K562 (cell line): ENCODE measurements around the gene SLC4A11. TPM values are rescaled to one million over a fixed set of nuclear protein-coding genes. Genes with fewer than 3 reads are reported as not detected.

ENCODE experiments used
- ATAC-seq: fragments of 200-7000 bp; cut with Tn5 transposase; 3 replicates; pipeline ENCODE4 v1.9.1; 2020; ENCODE audit warnings: moderate library complexity
- BruUV-seq: library from RNA; stranded (reverse); fragments of 400-500 nt; replicated peaks from 2 replicates; lab custom pipeline; 2021; lab: Mats Ljungman, UMichigan
- CTCF ChIA-PET: fragments of 300-600 bp; formaldehyde crosslinking; extraction: SDS; loops from one replicate; lab custom pipeline; 2021; ENCODE audit warnings: low intra/inter-chr PET ratio; lab: Yijun Ruan, JAX
- POLR2A ChIA-PET: fragments of 300-600, 350-650 bp; sonication (Branson Sonifier 250); formaldehyde crosslinking; extraction: SDS; loops from one replicate; lab custom pipeline; 2021; ENCODE audit warnings: antibody characterized with exemption, inconsistent platforms; lab: Yijun Ruan, JAX
- DNase-seq, 4 experiments: peaks; one replicate each; pipeline versions ENCODE4 v3.0.0 to v3.0.0-alpha.2; 2011 to 2018; ENCODE audit warnings: low spot score in 3 of 4, mixed read lengths in 3 of 4; ENCODE audit errors: extremely low read depth in 1 of 4
- FAIRE-seq: peaks from 2 replicates; lab custom pipeline; 2011; peaks lifted over from hg19 to GRCh38; lab: Jason Lieb, UNC
- H2AFZ ChIP-seq: 2 replicates; pipeline ENCODE4 v1.6.0; 2011; ENCODE audit warnings: low read depth, low read length, control low read depth, inconsistent platforms
- H3K27ac ChIP-seq: fragments of 200-600 bp; 3 replicates; pipeline ENCODE4 v1.8.0; 2011; ENCODE audit warnings: low read depth, mild to moderate bottlenecking, control low read depth, inconsistent platforms, low read length, moderate library complexity, mixed read lengths; ENCODE audit errors: extremely low read depth
- H3K27me3 ChIP-seq, 2 experiments: fragments of 300-600 bp in 1 of 2; 2 replicates in 1 of 2; 3 replicates in 1 of 2; pipeline versions ENCODE4 v1.6.0 to v1.8.0; 2011; ENCODE audit warnings: inconsistent platforms in 2 of 2, low read length in 2 of 2, mild to moderate bottlenecking in 1 of 2, mixed read lengths in 1 of 2, moderate library complexity in 1 of 2; ENCODE audit not compliant: control insufficient read depth in 2 of 2, insufficient read depth in 2 of 2
- H3K36me3 ChIP-seq: fragments of 300-600 bp; 3 replicates; pipeline ENCODE4 v1.8.0; 2011; ENCODE audit warnings: mild to moderate bottlenecking, low read length, inconsistent platforms; ENCODE audit not compliant: control insufficient read depth, insufficient read depth
- H3K4me1 ChIP-seq, 2 experiments: fragments of 200-600 bp in 1 of 2; replicated peaks in 1 of 2; 2 replicates in 1 of 2; 3 replicates in 1 of 2; pipeline versions ENCODE4 v1.5.1 to v1.8.0; 2011; ENCODE audit warnings: inconsistent platforms in 2 of 2, low read length in 2 of 2, mild to moderate bottlenecking in 1 of 2, mixed read lengths in 1 of 2, moderate library complexity in 1 of 2; ENCODE audit not compliant: control insufficient read depth in 2 of 2, insufficient read depth in 2 of 2
- H3K4me2 ChIP-seq: 2 replicates; pipeline ENCODE4 v1.6.1; 2011; ENCODE audit warnings: low read length, control low read depth, inconsistent platforms, mixed read lengths; ENCODE audit not compliant: insufficient read depth
- H3K4me3 ChIP-seq: fragments of 200-600 bp; sonication (generic), shearing (Covaris generic); 2 replicates; pipeline ENCODE4 v1.5.1; 2016; ENCODE audit warnings: control low read depth, inconsistent platforms
- H3K79me2 ChIP-seq: fragments of 200-600 bp; 3 replicates; pipeline ENCODE4 v1.8.0; 2011; ENCODE audit warnings: low read length, inconsistent platforms; ENCODE audit not compliant: control insufficient read depth, insufficient read depth
- H3K9ac ChIP-seq, 2 experiments: 2 replicates each; pipeline versions ENCODE4 v1.6.0 to v1.6.1; 2011; ENCODE audit warnings: low read depth in 2 of 2, low read length in 2 of 2, control low read depth in 1 of 2, inconsistent platforms in 1 of 2, mild to moderate bottlenecking in 1 of 2, mixed read lengths in 1 of 2; ENCODE audit not compliant: insufficient read depth in 1 of 2
- H3K9me1 ChIP-seq: one replicate; pipeline ENCODE4 v1.6.0; 2011; ENCODE audit warnings: inconsistent platforms, mild to moderate bottlenecking, low read length, moderate library complexity; ENCODE audit not compliant: control insufficient read depth, insufficient read depth
- H3K9me3 ChIP-seq: replicated peaks from 2 replicates; pipeline ENCODE4 v1.5.1; 2011; ENCODE audit warnings: low read depth, low read length, inconsistent platforms; ENCODE audit not compliant: control insufficient read depth, insufficient read depth
- H4K20me1 ChIP-seq: replicated peaks from 2 replicates; pipeline ENCODE4 v1.6.1; 2011; ENCODE audit warnings: low read length, inconsistent platforms, mixed read lengths; ENCODE audit not compliant: control insufficient read depth, insufficient read depth
- CAMTA2 ChIP-seq: fragments of 250-450 bp; sonication (Bioruptor Pico); conservative IDR thresholded peaks from 2 replicates; pipeline ENCODE4 v1.5.1; 2022
- GABPA ChIP-seq: fragments of 200-800 bp; sonication (Bioruptor generic); conservative IDR thresholded peaks from 2 replicates; pipeline ENCODE4 v1.6.1; 2016; ENCODE audit warnings: low read depth, missing genetic modification characterization, missing compliant biosample characterization
- GATAD2A ChIP-seq: fragments of 450-650 bp; IDR thresholded peaks from 2 replicates; pipeline ENCODE4 v1.6.1; 2017
- NKRF ChIP-seq: fragments of 450-650 bp; IDR thresholded peaks from 2 replicates; pipeline ENCODE4 v1.6.1; 2016; ENCODE audit warnings: borderline replicate concordance
- NR0B1 ChIP-seq: fragments of 450-650 bp; IDR thresholded peaks from one replicate; pipeline ENCODE4 v1.6.1; 2018; ENCODE audit warnings: mild to moderate bottlenecking, moderate library complexity; ENCODE audit not compliant: partially characterized antibody
- POLR2B ChIP-seq: fragments of 450-650 bp; IDR thresholded peaks from 2 replicates; pipeline ENCODE4 v1.6.1; 2018; ENCODE audit warnings: low read depth; ENCODE audit not compliant: partially characterized antibody
- PRMT5 ChIP-seq: sonication (generic); formaldehyde crosslinking; IDR thresholded peaks from 2 replicates; pipeline ENCODE4 v1.5.0; 2020; ENCODE audit warnings: missing genetic modification reagents
- RAD21 ChIP-seq, 2 experiments: fragments of 250-450 bp in 1 of 2; fragments of 450-650 bp in 1 of 2; sonication (Bioruptor Pico) in 1 of 2; formaldehyde crosslinking in 1 of 2; IDR thresholded peaks in 1 of 2; conservative IDR thresholded peaks in 1 of 2; 2 replicates each; pipeline versions ENCODE4 v1.4.0 to v1.8.0; 2020 to 2022; ENCODE audit warnings: mild to moderate bottlenecking in 2 of 2, moderate library complexity in 1 of 2
- RBM25 ChIP-seq: fragments of 200-400 bp; formaldehyde crosslinking; IDR thresholded peaks from 2 replicates; pipeline ENCODE4 v1.6.1; 2018; ENCODE audit warnings: low read length, low read depth, moderate library complexity; ENCODE audit not compliant: severe bottlenecking
- SMARCA5 ChIP-seq: fragments of 450-650 bp; IDR thresholded peaks from 2 replicates; pipeline ENCODE4 v1.6.1; 2016
- SMC3 ChIP-seq: conservative IDR thresholded peaks from 2 replicates; pipeline ENCODE4 v1.6.1; 2011; ENCODE audit warnings: low read depth, low read length, improper control_type of control experiment; ENCODE audit not compliant: insufficient read depth
- SNIP1 ChIP-seq: fragments of 450-650 bp; IDR thresholded peaks from 2 replicates; pipeline ENCODE4 v1.7.1; 2017; ENCODE audit warnings: low read depth, mild to moderate bottlenecking
- STAG1 ChIP-seq: sonication (generic); formaldehyde crosslinking; IDR thresholded peaks from 2 replicates; pipeline ENCODE4 v1.5.0; 2020; ENCODE audit warnings: missing genetic modification reagents, borderline replicate concordance
- WHSC1 ChIP-seq: IDR thresholded peaks from one replicate; pipeline ENCODE4 v1.6.1; 2012; ENCODE audit warnings: low read length, control low read depth, inconsistent platforms
- YY1 ChIP-seq, 3 experiments: IDR thresholded peaks; 2 replicates each; pipeline ENCODE4 v1.6.1; 2011; ENCODE audit warnings: low read length in 2 of 3, mild to moderate bottlenecking in 2 of 3, moderate library complexity in 2 of 3, borderline replicate concordance in 1 of 3, control low read depth in 1 of 3, low read depth in 1 of 3; ENCODE audit not compliant: insufficient read depth in 3 of 3, insufficient replicate concordance in 2 of 3, control insufficient read depth in 1 of 3, insufficient read length in 1 of 3; ENCODE audit errors: extremely low read depth in 1 of 3
- ZFPM2 ChIP-seq: fragments of 250-450 bp; sonication (Bioruptor Pico); IDR thresholded peaks from 2 replicates; pipeline ENCODE4 v1.5.1; 2022; ENCODE audit warnings: mild to moderate bottlenecking
- ZNF764 ChIP-seq: fragments of 250-450 bp; sonication (Bioruptor Pico); IDR thresholded peaks from 2 replicates; pipeline ENCODE4 v1.4.0; 2020; ENCODE audit warnings: low read depth, mild to moderate bottlenecking, moderate library complexity
- ZNF785 ChIP-seq: fragments of 250-450 bp; sonication (Bioruptor Pico); IDR thresholded peaks from 2 replicates; pipeline ENCODE4 v1.4.0; 2020; ENCODE audit warnings: mild to moderate bottlenecking
- WGBS: fragments of 100-300 bp; shearing (Covaris generic); methylation state at CpG from one replicate; pipeline ENCODE4 v1.1.6; 2016; ENCODE audit warnings: low coverage, mixed read lengths; ENCODE audit not compliant: insufficient coverage; ENCODE audit errors: missing lambda C conversion rate; 5-methylcytosine and 5-hydroxymethylcytosine counted together
- in situ Hi-C: fragments of 300-500 bp; cut with MboI; formaldehyde crosslinking; loops from 4 replicates; pipeline ENCODE4 v1.15.0; 2018; ENCODE audit warnings: inconsistent platforms, mixed read lengths
- intact Hi-C: fragments of 100-400 bp; cut with micrococcal nuclease; formaldehyde crosslinking; loops from 2 replicates; pipeline ENCODE4 v1.14.2; 2022
- polyA plus RNA-seq, 8 experiments: library from polyadenylated mRNA; depleted of rRNA in 4 of 8; stranded (reverse) in 5 of 8; unstranded in 3 of 8; fragments of >200 nt; fragmentation: Nextera tagmentation in 2 of 8; fragmentation: Illumina TruSeq in 1 of 8; extraction: Ambion mirVana in 2 of 8; extraction: Trizol in 1 of 8; gene quantifications; 2 replicates each; pipeline versions ENCODE4 v1.2.1 to v1.2.3, GENCODE V29; 2011 to 2014; ENCODE audit warnings: inconsistent platforms in 1 of 8, missing spikeins in 1 of 8
- total RNA-seq, 7 experiments: library from RNA; depleted of rRNA in 6 of 7; stranded (reverse); fragments of >200 nt in 6 of 7; fragmentation: Illumina TruSeq in 2 of 7; extraction: Trizol in 2 of 7; gene quantifications; 2 replicates each; pipeline versions ENCODE4 v1.2.1 to v1.2.3, GENCODE V29; 2011 to 2021; ENCODE audit warnings: low replicate concordance in 1 of 7

Gene SLC4A11
- total and polyA plus RNA-seq, 9 of the 15 experiments (the other 6 are each of a cell fraction or from before 2014, with no cell fraction given), result 0.10 to 2.0 (median 0.20) TPM

GRCh38 chr20:3250091-3250504 lies 11.1 kb upstream of the SLC4A11 start (continued):
- TF ChIP-seq YY1 (IDR thresholded peaks at IDR 0.05; ENCODE audit: borderline replicate concordance in 1 of 3, control insufficient read depth in 1 of 3, extremely low read depth in 1 of 3, insufficient read depth in 3 of 3, insufficient read length in 1 of 3, insufficient replicate concordance in 2 of 3, low read depth in 1 of 3, low read length in 2 of 3), result peak in 1 of 3 experiments; percentile 24
- no peak for TF ChIP-seq POLR2B
- TF ChIP-seq SMC3, result 0 out of 2 replicates have a peak, but pooled peaks have one; percentile 8
- peak in 1 of 2 experiments; percentile 52; a peak in 2 of 4 replicates for TF ChIP-seq RAD21 (CRISPR knock-in tag; conservative IDR thresholded peaks at IDR 0.05 in 1 of 2, IDR thresholded peaks at IDR 0.05 in 1 of 2)
- TF ChIP-seq STAG1 (CRISPR knock-in tag), result peak; percentile 36; the same call in 1 of the 2 replicates
- TF ChIP-seq SNIP1, result no peak
- TF ChIP-seq, all 486 proteins: peak for 7

- peaks cover 0 to 10% of the 10 kb centered on the region in 2 experiments; a peak in 3 of 5 replicates for H3K4me1 ChIP-seq
- peaks cover 4% of the 10 kb centered on the region; the same call in 1 of the 3 replicates for H3K36me3 ChIP-seq
- DNase-seq, result peak in 1 of 4 experiments; percentile 26
- peak overlapping the region; percentile 15; the same call in 1 of the 2 replicates for H3K4me3 ChIP-seq
- ChIA-PET CTCF (no interaction called here), POLR2A (interaction anchor here (1.2 kb wide), 1 partner anchor 10 kb away, joined by 3 read pairs; no protein-coding TSS in a partner anchor)
- no peak overlapping the region for H3K27ac ChIP-seq
- no peak overlapping the region for H3K4me2 ChIP-seq
- H2AFZ ChIP-seq, result no peak overlapping the region; the same call in 1 of the 2 replicates
- 26% methylated on average over 13 of the region's 18 CpGs for WGBS
- no TSS peak for BruUV-seq
- H3K27me3 ChIP-seq, result peaks cover 0 to 15% of the 10 kb centered on the region in 2 experiments; a peak in 2 of 5 replicates
- H4K20me1 ChIP-seq, result 0 out of 2 replicates have a peak, but pooled peaks cover 3% of the 10 kb centered on the region
- no peaks in the 10 kb centered on the region for H3K9me3 ChIP-seq
- in situ Hi-C loops (no loop called here), intact Hi-C loops (no loop called here)
- no peaks in the 10 kb centered on the region for H3K79me2 ChIP-seq
- no peak for FAIRE-seq
- no peak for TF ChIP-seq GATAD2A
- TF ChIP-seq ZNF785 (CRISPR knock-in tag), result no peak
- TF ChIP-seq CAMTA2 (CRISPR knock-in tag), result no peak
- no peak for TF ChIP-seq NR0B1
- no peak for TF ChIP-seq RBM25
- TF ChIP-seq PRMT5 (CRISPR knock-in tag), result no peak
- TF ChIP-seq ZFPM2 (CRISPR knock-in tag), result no peak
- no peak for TF ChIP-seq SMARCA5
- no peak for TF ChIP-seq GABPA (tag)
- TF ChIP-seq ZNF764 (CRISPR knock-in tag), result no peak
- no peak for TF ChIP-seq NKRF
- TF ChIP-seq WHSC1, result no peak
- peak; percentile 26 for ATAC-seq
- no peaks in the 10 kb centered on the region for H3K9me1 ChIP-seq
- H3K9ac ChIP-seq, result peak overlapping the region in 1 of 2 experiments; percentile 83; a peak in 2 of 4 replicates
Measured at GRCh38 chr20:3248993-3249347, 10.0 kb upstream of the SLC4A11 start.
